H1 (cell line): ENCODE data around the gene STARD9. TPM values are rescaled to one million over a fixed set of nuclear protein-coding genes. Genes with fewer than 3 reads are reported as not detected.

Source experiments
- EZH2 ChIP-seq: fragments of 200-600 bp; sonication (generic); IDR thresholded peaks from 2 replicates; pipeline ENCODE4 v1.7.1; 2012; ENCODE audit warnings: low read depth, mild to moderate bottlenecking, moderate library complexity, low read length, inconsistent platforms; ENCODE audit not compliant: severe bottlenecking
- HDAC6 ChIP-seq: IDR thresholded peaks from one replicate; pipeline ENCODE4 v1.7.1; 2012; ENCODE audit warnings: low read depth, mild to moderate bottlenecking, inconsistent platforms, low read length, moderate library complexity
- RBBP5 ChIP-seq: IDR thresholded peaks from 2 replicates; pipeline ENCODE4 v1.7.1; 2012; ENCODE audit warnings: low read depth, mild to moderate bottlenecking, inconsistent platforms, low read length, moderate library complexity, borderline replicate concordance
- SIRT6 ChIP-seq: IDR thresholded peaks from one replicate; pipeline ENCODE4 v1.7.1; 2012; ENCODE audit warnings: low read length, inconsistent platforms
- polyA plus RNA-seq, 7 experiments: library from polyadenylated mRNA; depleted of rRNA in 3 of 7; stranded (reverse) in 5 of 7; unstranded in 2 of 7; fragments of >200 nt in 5 of 7; fragments of 200-250 nt in 2 of 7; gene quantifications; 1 replicate in 5 of 7; 2 replicates in 1 of 7; 4 replicates in 1 of 7; pipeline versions ENCODE4 v1.2.1 to v1.2.3, GENCODE V29; 2011 to 2013; ENCODE audit warnings: missing spikeins in 2 of 7, mixed read lengths in 2 of 7
- total RNA-seq: library from RNA; stranded (reverse); fragmentation: NEBNext Ultra II Directional; extraction: Animal tissue kit (Norgen Biotek cat#: 25700); gene quantifications from 2 replicates; pipeline ENCODE4 v1.2.1, GENCODE V29; 2021
- TF ChIP-seq, protein P1 (sequence below): IDR thresholded peaks from 2 replicates; pipeline ENCODE4 v1.6.1; 2012; ENCODE audit warnings: low read length, inconsistent platforms
- TF ChIP-seq, protein P2 (sequence below): IDR thresholded peaks from 2 replicates; pipeline ENCODE4 v1.6.1; 2011; ENCODE audit warnings: low read depth, mild to moderate bottlenecking, low read length; ENCODE audit not compliant: insufficient read depth

STARD9 gene
- total and polyA plus RNA-seq, 2 of the 8 experiments (the other 6 are each of a cell fraction or from before 2014, with no cell fraction given): 2.8 to 7.0 TPM

DNA sequence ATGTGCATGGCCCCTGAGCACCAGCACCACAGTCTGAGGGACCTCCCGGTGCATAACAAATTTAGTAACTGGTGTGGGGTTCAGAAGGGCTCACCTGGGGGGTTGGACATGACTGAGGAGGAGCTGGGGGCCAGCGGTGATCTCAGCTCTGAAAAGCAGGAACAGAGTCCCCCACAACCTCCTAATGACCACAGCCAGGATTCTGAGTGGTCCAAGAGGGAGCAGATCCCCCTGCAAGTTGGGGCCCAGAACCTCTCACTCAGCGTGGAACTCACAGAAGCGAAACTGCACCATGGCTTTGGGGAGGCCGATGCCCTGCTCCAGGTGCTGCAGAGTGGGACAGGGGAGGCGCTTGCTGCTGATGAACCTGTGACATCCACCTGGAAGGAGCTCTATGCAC lies 118.5 kb downstream of the STARD9 start (continued):
- TF ChIP-seq, protein P1, sequence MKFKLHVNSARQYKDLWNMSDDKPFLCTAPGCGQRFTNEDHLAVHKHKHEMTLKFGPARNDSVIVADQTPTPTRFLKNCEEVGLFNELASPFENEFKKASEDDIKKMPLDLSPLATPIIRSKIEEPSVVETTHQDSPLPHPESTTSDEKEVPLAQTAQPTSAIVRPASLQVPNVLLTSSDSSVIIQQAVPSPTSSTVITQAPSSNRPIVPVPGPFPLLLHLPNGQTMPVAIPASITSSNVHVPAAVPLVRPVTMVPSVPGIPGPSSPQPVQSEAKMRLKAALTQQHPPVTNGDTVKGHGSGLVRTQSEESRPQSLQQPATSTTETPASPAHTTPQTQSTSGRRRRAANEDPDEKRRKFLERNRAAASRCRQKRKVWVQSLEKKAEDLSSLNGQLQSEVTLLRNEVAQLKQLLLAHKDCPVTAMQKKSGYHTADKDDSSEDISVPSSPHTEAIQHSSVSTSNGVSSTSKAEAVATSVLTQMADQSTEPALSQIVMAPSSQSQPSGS: no peak
- TF ChIP-seq, protein P2, sequence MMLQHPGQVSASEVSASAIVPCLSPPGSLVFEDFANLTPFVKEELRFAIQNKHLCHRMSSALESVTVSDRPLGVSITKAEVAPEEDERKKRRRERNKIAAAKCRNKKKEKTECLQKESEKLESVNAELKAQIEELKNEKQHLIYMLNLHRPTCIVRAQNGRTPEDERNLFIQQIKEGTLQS: no peak
- no peak for TF ChIP-seq EZH2
- TF ChIP-seq HDAC6: no peak
- no peak for TF ChIP-seq RBBP5
- TF ChIP-seq SIRT6: no peak
